HepG2 (cell line): ENCODE measurements around the gene KLHDC8B. TPM values are rescaled to one million over a fixed set of nuclear protein-coding genes. Genes with fewer than 3 reads are reported as not detected.
A peak's percentile ranks its signal among the peaks of the same experiment; 100 is the strongest.

Source experiments
- CBFB ChIP-seq: sonication (generic); formaldehyde crosslinking; IDR thresholded peaks from 2 replicates; pipeline ENCODE4 v1.4.0; 2020; ENCODE audit warnings: missing genetic modification reagents
- HNF4G ChIP-seq, 2 experiments: sonication (generic) in 1 of 2; formaldehyde crosslinking in 1 of 2; IDR thresholded peaks; 2 replicates each; pipeline versions ENCODE4 v1.4.0 to v1.6.1; 2011 to 2020; ENCODE audit warnings: borderline replicate concordance in 2 of 2, low read depth in 2 of 2, mild to moderate bottlenecking in 2 of 2, low read length in 1 of 2, missing genetic modification reagents in 1 of 2, moderate library complexity in 1 of 2
- KAT8 ChIP-seq: IDR thresholded peaks from 2 replicates; pipeline ENCODE4 v1.6.1; 2016; ENCODE audit warnings: missing genetic modification reagents, missing compliant biosample characterization
- MED13 ChIP-seq: sonication (generic); formaldehyde crosslinking; IDR thresholded peaks from 2 replicates; pipeline ENCODE4 v1.5.0; 2020; ENCODE audit warnings: missing genetic modification reagents
- MXI1 ChIP-seq: IDR thresholded peaks from 3 replicates; pipeline ENCODE4 v1.6.1; 2012; ENCODE audit warnings: low read depth, low read length, inconsistent platforms, borderline replicate concordance
- NR2F6 ChIP-seq, 2 experiments: IDR thresholded peaks; 2 replicates each; pipeline ENCODE4 v1.6.1; 2016; ENCODE audit warnings: antibody characterized with exemption in 1 of 2, mild to moderate bottlenecking in 1 of 2
- POLR2AphosphoS5 ChIP-seq: IDR thresholded peaks from 2 replicates; pipeline ENCODE4 v1.6.1; 2012; ENCODE audit warnings: low read depth, low read length
- POLR2G ChIP-seq: fragments of 200-400 bp; formaldehyde crosslinking; IDR thresholded peaks from 2 replicates; pipeline ENCODE4 v1.6.1; 2018; ENCODE audit warnings: mild to moderate bottlenecking, low read depth, low read length, moderate library complexity
- RAD21 ChIP-seq: fragments of 450-650 bp; formaldehyde crosslinking; IDR thresholded peaks from 2 replicates; pipeline ENCODE4 v1.5.0; 2020; ENCODE audit warnings: mild to moderate bottlenecking
- SIN3A ChIP-seq: IDR thresholded peaks from 2 replicates; pipeline ENCODE4 v1.6.1; 2011; ENCODE audit warnings: low read depth, mild to moderate bottlenecking, control low read depth, low read length, borderline replicate concordance
- SMYD3 ChIP-seq: sonication (generic); formaldehyde crosslinking; IDR thresholded peaks from 2 replicates; pipeline ENCODE4 v1.8.1; 2023; ENCODE audit warnings: mild to moderate bottlenecking, missing genetic modification reagents
- SOX13 ChIP-seq, 3 experiments: fragments of 450-650 bp in 1 of 3; sonication (generic) in 1 of 3; formaldehyde crosslinking in 1 of 3; IDR thresholded peaks in 2 of 3; conservative IDR thresholded peaks in 1 of 3; 2 replicates each; pipeline versions ENCODE4 v1.5.0 to v1.6.1; 2016 to 2020; ENCODE audit warnings: antibody characterized with exemption in 1 of 3, mild to moderate bottlenecking in 1 of 3, missing compliant biosample characterization in 1 of 3, missing genetic modification reagents in 1 of 3, moderate library complexity in 1 of 3
- TAF15 ChIP-seq: fragments of 200-400 bp; formaldehyde crosslinking; IDR thresholded peaks from one replicate; pipeline ENCODE4 v1.6.1; 2018; ENCODE audit warnings: mild to moderate bottlenecking, low read depth, low read length; ENCODE audit not compliant: poor library complexity, severe bottlenecking
- TEAD3 ChIP-seq: optimal IDR thresholded peaks from 2 replicates; pipeline ENCODE3; 2016; ENCODE audit warnings: borderline replicate concordance
- ZFY ChIP-seq: sonication (generic); formaldehyde crosslinking; IDR thresholded peaks from 2 replicates; pipeline ENCODE4 v1.4.0; 2020; ENCODE audit warnings: missing genetic modification reagents
- ZKSCAN5 ChIP-seq: sonication (generic); formaldehyde crosslinking; IDR thresholded peaks from 2 replicates; pipeline ENCODE4 v1.5.1; 2020; ENCODE audit warnings: mild to moderate bottlenecking, missing genetic modification reagents
- polyA plus RNA-seq, 8 experiments: library from polyadenylated mRNA; depleted of rRNA in 3 of 8; stranded (reverse) in 7 of 8; unstranded in 1 of 8; fragments of >200 nt; fragmentation: Illumina TruSeq in 4 of 8; extraction: Trizol in 4 of 8; gene quantifications; 2 replicates each; pipeline versions ENCODE4 v1.2.1 to v1.2.3, GENCODE V29; 2011 to 2016; ENCODE audit warnings: low read depth in 4 of 8, missing spikeins in 1 of 8, mixed read lengths in 1 of 8; ENCODE audit not compliant: insufficient read depth in 1 of 8
- total RNA-seq, 5 experiments: library from RNA; depleted of rRNA; stranded (reverse); fragments of >200 nt; fragmentation: Illumina TruSeq; extraction: Trizol; gene quantifications; 2 replicates each; pipeline ENCODE4 v1.2.3, GENCODE V29; 2016; ENCODE audit warnings: low read depth in 1 of 5
- TF ChIP-seq, protein P1 (sequence below): sonication (generic); formaldehyde crosslinking; IDR thresholded peaks from 2 replicates; pipeline ENCODE4 v1.4.0; 2020; ENCODE audit warnings: missing genetic modification reagents
- TF ChIP-seq, protein P2 (sequence below): sonication (generic); formaldehyde crosslinking; IDR thresholded peaks from 2 replicates; pipeline ENCODE4 v1.4.0; 2020; ENCODE audit warnings: missing genetic modification reagents
- TF ChIP-seq, protein P3 (sequence below): sonication (generic); formaldehyde crosslinking; conservative IDR thresholded peaks from 2 replicates; pipeline ENCODE4 v1.4.0; 2020; ENCODE audit warnings: mild to moderate bottlenecking, missing genetic modification reagents, moderate library complexity
- TF ChIP-seq, protein P4 (sequence below): sonication (generic); formaldehyde crosslinking; IDR thresholded peaks from 2 replicates; pipeline ENCODE4 v1.4.0; 2020; ENCODE audit warnings: missing genetic modification reagents

KLHDC8B gene
- total and polyA plus RNA-seq, 2 of the 13 experiments (the other 11 are each of a cell fraction or from before 2014, with no cell fraction given): 17.2 to 17.8 TPM

DNA sequence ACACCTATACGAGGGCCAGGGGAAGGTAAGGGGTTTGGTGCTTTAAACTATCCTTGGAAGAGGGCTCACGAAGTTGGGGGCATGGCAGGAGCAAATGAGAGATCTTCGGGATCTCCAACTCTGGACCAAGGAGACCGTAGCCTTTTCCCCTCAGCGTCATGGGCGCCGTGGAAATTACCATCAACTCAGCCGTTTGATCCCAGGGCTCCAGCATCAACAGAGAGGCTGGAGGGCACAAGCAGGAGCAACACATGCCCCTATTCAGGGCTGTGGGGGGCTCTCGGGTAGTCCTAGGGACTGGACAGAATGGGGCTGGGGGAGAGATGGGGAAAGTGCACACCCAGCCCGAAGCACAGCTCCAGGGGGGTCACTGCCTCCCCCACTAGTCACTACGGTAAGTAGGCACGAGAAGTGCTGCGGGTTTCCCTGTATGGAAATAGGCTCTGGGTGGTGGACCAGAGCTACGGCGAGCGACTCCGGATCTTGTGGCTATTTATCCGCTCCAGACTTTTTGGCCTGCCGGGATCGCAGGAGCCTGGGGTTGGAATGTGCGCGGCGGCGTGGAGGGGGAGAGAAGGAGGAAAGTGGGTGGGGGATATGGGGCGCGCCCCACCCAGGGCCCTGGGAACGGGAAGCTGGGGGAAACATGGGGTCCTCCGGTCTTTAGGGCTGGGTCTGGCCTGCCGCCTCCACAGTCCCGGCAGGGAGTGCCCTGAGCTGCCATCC lies 38.0 kb upstream of the KLHDC8B start (continued):
- TF ChIP-seq, protein P1, sequence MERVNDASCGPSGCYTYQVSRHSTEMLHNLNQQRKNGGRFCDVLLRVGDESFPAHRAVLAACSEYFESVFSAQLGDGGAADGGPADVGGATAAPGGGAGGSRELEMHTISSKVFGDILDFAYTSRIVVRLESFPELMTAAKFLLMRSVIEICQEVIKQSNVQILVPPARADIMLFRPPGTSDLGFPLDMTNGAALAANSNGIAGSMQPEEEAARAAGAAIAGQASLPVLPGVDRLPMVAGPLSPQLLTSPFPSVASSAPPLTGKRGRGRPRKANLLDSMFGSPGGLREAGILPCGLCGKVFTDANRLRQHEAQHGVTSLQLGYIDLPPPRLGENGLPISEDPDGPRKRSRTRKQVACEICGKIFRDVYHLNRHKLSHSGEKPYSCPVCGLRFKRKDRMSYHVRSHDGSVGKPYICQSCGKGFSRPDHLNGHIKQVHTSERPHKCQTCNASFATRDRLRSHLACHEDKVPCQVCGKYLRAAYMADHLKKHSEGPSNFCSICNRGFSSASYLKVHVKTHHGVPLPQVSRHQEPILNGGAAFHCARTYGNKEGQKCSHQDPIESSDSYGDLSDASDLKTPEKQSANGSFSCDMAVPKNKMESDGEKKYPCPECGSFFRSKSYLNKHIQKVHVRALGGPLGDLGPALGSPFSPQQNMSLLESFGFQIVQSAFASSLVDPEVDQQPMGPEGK (CRISPR knock-in tag): peak; percentile 88
- TF ChIP-seq MED13 (CRISPR knock-in tag): no peak
- 0 out of 2 replicates have a peak, but pooled peaks have one; percentile 29 for TF ChIP-seq KAT8 (CRISPR knock-in tag)
- no peak; the same call in 1 of the 2 replicates for TF ChIP-seq NR2F6 (IDR thresholded peaks at IDR 0.05)
- peak; percentile 17; the same call in 1 of the 2 replicates for TF ChIP-seq NR2F6 (CRISPR knock-in tag; IDR thresholded peaks at IDR 0.05)
- peak; percentile 56 for TF ChIP-seq POLR2AphosphoS5
- TF ChIP-seq CBFB: peak; percentile 77
- peak; percentile 72; the same call in 1 of the 3 replicates for TF ChIP-seq MXI1
- 0 out of 2 replicates have a peak, but pooled peaks have one; percentile 18 for TF ChIP-seq RAD21 (CRISPR knock-in tag)
- TF ChIP-seq POLR2G: peak; percentile 70
- TF ChIP-seq, protein P2, sequence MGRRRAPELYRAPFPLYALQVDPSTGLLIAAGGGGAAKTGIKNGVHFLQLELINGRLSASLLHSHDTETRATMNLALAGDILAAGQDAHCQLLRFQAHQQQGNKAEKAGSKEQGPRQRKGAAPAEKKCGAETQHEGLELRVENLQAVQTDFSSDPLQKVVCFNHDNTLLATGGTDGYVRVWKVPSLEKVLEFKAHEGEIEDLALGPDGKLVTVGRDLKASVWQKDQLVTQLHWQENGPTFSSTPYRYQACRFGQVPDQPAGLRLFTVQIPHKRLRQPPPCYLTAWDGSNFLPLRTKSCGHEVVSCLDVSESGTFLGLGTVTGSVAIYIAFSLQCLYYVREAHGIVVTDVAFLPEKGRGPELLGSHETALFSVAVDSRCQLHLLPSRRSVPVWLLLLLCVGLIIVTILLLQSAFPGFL (CRISPR knock-in tag): no peak
- TF ChIP-seq, protein P3, sequence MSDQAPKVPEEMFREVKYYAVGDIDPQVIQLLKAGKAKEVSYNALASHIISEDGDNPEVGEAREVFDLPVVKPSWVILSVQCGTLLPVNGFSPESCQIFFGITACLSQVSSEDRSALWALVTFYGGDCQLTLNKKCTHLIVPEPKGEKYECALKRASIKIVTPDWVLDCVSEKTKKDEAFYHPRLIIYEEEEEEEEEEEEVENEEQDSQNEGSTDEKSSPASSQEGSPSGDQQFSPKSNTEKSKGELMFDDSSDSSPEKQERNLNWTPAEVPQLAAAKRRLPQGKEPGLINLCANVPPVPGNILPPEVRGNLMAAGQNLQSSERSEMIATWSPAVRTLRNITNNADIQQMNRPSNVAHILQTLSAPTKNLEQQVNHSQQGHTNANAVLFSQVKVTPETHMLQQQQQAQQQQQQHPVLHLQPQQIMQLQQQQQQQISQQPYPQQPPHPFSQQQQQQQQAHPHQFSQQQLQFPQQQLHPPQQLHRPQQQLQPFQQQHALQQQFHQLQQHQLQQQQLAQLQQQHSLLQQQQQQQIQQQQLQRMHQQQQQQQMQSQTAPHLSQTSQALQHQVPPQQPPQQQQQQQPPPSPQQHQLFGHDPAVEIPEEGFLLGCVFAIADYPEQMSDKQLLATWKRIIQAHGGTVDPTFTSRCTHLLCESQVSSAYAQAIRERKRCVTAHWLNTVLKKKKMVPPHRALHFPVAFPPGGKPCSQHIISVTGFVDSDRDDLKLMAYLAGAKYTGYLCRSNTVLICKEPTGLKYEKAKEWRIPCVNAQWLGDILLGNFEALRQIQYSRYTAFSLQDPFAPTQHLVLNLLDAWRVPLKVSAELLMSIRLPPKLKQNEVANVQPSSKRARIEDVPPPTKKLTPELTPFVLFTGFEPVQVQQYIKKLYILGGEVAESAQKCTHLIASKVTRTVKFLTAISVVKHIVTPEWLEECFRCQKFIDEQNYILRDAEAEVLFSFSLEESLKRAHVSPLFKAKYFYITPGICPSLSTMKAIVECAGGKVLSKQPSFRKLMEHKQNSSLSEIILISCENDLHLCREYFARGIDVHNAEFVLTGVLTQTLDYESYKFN (CRISPR knock-in tag): peak; percentile 44; the same call in 1 of the 2 replicates
- TF ChIP-seq SOX13 (IDR thresholded peaks at IDR 0.05): 0 out of 2 replicates have a peak, but pooled peaks have one; percentile 33
- no peak for TF ChIP-seq SOX13 (CRISPR knock-in tag; conservative IDR thresholded peaks at IDR 0.05 in 1 of 2, IDR thresholded peaks at IDR 0.05 in 1 of 2)
- no peak for TF ChIP-seq ZKSCAN5 (CRISPR knock-in tag)
- TF ChIP-seq, protein P4, sequence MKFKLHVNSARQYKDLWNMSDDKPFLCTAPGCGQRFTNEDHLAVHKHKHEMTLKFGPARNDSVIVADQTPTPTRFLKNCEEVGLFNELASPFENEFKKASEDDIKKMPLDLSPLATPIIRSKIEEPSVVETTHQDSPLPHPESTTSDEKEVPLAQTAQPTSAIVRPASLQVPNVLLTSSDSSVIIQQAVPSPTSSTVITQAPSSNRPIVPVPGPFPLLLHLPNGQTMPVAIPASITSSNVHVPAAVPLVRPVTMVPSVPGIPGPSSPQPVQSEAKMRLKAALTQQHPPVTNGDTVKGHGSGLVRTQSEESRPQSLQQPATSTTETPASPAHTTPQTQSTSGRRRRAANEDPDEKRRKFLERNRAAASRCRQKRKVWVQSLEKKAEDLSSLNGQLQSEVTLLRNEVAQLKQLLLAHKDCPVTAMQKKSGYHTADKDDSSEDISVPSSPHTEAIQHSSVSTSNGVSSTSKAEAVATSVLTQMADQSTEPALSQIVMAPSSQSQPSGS (CRISPR knock-in tag): no peak
- TF ChIP-seq SIN3A: no peak; the same call in 1 of the 2 replicates
- TF ChIP-seq SMYD3: no peak
- TF ChIP-seq HNF4G (IDR thresholded peaks at IDR 0.05; ENCODE audit: borderline replicate concordance, low read depth, low read length): peak; percentile 31; the same call in 1 of the 2 replicates
- TF ChIP-seq HNF4G (CRISPR knock-in tag; IDR thresholded peaks at IDR 0.05; ENCODE audit: borderline replicate concordance, low read depth): no peak
- TF ChIP-seq ZFY (CRISPR knock-in tag): no peak
- peak; percentile 82 for TF ChIP-seq TEAD3 (CRISPR knock-in tag)
- TF ChIP-seq TAF15: no peak
